Hepatocyte (in vitro differentiated cells): Measurements from ENCODE around the gene YWHAQ.

Source experiments
- EZH2phosphoT487 ChIP-seq: fragments of 200-600 bp; sonication (generic); IDR thresholded peaks from one replicate; pipeline ENCODE4 v1.6.1; 2018; ENCODE audit warnings: antibody characterized with exemption, mild to moderate bottlenecking, low read depth, moderate library complexity; ENCODE audit not compliant: unreplicated experiment, severe bottlenecking
- TF ChIP-seq, protein P1 (sequence below): fragments of 200-600 bp; sonication (generic); IDR thresholded peaks from 2 replicates; pipeline ENCODE4 v1.5.1; 2016; ENCODE audit warnings: antibody characterized with exemption, mild to moderate bottlenecking; ENCODE audit not compliant: poor library complexity

DNA sequence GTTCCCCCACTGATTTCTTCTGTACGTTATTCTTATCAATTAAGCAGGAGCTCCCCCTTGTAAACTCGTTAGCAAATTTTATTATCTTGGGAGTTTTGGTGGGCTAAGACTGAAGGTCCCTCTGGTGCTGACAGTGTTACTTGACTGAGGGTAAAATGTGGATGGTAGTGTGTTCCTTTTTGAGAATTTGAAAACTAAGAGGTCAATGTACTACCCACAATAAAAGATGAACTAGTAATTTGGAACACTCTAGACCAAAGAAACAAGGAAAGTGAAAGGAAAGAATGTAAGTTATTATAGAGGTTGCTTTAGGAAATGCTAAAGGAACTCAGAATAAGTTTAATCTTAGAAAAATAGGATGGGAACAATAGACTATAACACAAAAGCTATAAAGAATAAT lies 35.1 kb downstream of the YWHAQ start:
- TF ChIP-seq, protein P1, sequence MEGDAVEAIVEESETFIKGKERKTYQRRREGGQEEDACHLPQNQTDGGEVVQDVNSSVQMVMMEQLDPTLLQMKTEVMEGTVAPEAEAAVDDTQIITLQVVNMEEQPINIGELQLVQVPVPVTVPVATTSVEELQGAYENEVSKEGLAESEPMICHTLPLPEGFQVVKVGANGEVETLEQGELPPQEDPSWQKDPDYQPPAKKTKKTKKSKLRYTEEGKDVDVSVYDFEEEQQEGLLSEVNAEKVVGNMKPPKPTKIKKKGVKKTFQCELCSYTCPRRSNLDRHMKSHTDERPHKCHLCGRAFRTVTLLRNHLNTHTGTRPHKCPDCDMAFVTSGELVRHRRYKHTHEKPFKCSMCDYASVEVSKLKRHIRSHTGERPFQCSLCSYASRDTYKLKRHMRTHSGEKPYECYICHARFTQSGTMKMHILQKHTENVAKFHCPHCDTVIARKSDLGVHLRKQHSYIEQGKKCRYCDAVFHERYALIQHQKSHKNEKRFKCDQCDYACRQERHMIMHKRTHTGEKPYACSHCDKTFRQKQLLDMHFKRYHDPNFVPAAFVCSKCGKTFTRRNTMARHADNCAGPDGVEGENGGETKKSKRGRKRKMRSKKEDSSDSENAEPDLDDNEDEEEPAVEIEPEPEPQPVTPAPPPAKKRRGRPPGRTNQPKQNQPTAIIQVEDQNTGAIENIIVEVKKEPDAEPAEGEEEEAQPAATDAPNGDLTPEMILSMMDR = no peak
- no peak for TF ChIP-seq EZH2phosphoT487
